Ishikawa (cell line): ENCODE measurements around the gene PMFBP1.

ENCODE experiments used
- EP300 ChIP-seq: IDR thresholded peaks from 2 replicates; pipeline ENCODE4 v1.6.1; 2012; ENCODE audit warnings: borderline replicate concordance
- TF ChIP-seq, protein P1 (sequence below): IDR thresholded peaks from 2 replicates; pipeline ENCODE4 v1.6.1; 2012; ENCODE audit warnings: low read depth, mild to moderate bottlenecking

GRCh38 chr16:72221630-72222024, 49.7 kb upstream of the PMFBP1 start:
- TF ChIP-seq, protein P1, sequence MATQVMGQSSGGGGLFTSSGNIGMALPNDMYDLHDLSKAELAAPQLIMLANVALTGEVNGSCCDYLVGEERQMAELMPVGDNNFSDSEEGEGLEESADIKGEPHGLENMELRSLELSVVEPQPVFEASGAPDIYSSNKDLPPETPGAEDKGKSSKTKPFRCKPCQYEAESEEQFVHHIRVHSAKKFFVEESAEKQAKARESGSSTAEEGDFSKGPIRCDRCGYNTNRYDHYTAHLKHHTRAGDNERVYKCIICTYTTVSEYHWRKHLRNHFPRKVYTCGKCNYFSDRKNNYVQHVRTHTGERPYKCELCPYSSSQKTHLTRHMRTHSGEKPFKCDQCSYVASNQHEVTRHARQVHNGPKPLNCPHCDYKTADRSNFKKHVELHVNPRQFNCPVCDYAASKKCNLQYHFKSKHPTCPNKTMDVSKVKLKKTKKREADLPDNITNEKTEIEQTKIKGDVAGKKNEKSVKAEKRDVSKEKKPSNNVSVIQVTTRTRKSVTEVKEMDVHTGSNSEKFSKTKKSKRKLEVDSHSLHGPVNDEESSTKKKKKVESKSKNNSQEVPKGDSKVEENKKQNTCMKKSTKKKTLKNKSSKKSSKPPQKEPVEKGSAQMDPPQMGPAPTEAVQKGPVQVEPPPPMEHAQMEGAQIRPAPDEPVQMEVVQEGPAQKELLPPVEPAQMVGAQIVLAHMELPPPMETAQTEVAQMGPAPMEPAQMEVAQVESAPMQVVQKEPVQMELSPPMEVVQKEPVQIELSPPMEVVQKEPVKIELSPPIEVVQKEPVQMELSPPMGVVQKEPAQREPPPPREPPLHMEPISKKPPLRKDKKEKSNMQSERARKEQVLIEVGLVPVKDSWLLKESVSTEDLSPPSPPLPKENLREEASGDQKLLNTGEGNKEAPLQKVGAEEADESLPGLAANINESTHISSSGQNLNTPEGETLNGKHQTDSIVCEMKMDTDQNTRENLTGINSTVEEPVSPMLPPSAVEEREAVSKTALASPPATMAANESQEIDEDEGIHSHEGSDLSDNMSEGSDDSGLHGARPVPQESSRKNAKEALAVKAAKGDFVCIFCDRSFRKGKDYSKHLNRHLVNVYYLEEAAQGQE = no peak
- no peak for TF ChIP-seq EP300
